A549 treated with Hydrocortisone at 1 μM for 4 hours (cell line): Measurements from ENCODE around the gene RPS16. TPM values are rescaled to one million over a fixed set of nuclear protein-coding genes. Genes with fewer than 3 reads are reported as not detected.

Experiments used
- total RNA-seq: library from RNA; stranded (reverse); fragments of 200-300 nt; extraction: Qiagen RNA extraction; gene quantifications from 5 replicates; pipeline ENCODE4 v1.2.3, GENCODE V29; 2022

Gene RPS16
- total RNA-seq = 5,962 to 7,653 TPM (median 7,420 TPM) in 5 replicates

GRCh38 chr19:39435499-39436349 is at the start of gene RPS16:
TSS of gene RPS16 (minus strand) at chr19:39435949. CDS start at chr19:39435895, 54 bp downstream.

GRCh38 chr19:39480337-39481228 is 44.8 kb upstream of the RPS16 start, which contains the start of gene TIMM50:
TSS of gene TIMM50 (plus strand) at chr19:39480838. CDS start at chr19:39480854, 16 bp downstream.

DNA sequence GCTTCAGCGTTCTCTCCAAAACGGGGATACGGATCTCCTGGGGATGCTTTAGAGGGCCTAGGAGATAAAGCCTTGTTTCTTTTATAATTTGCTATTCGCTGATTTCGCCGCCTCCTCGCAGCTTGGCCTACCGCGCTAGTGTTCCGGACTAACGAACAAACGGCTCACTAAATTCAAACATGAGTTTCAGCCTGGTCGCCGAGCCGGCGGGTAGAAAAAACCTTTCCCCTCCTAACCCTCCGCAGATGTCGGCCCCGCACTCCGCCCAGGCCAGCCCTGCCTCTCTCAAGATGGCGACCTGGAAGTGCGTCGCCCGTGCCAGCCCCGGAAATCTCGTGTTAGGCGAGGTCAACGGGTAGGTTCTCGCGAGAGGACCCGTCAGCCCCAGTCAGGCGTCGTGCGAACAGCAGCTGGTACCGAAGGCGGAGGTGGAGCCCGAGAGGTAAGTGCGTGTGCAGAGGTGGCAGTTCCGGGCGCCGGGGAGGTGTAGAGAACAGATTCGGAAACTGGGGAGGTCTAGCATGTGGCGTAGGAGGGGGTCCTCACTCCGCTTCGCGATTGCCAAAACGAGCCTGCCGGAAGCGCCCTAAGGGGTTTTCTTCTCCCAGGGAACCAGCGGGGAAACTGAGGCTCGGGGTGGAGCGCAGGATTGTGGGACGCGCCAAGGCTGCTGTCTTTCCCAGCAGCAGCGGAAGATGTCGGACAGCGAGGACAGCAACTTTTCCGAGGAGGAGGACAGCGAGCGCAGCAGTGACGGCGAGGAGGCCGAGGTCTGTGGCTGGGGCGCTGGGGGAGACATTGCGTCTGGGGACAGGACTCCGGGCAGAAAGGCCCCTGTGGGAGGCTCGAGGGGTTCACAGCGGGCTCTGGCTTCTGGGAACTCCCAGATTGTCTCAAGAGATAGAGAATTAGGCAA is 9.7 kb upstream of the RPS16 start, which contains the start of gene SUPT5H:
Gene SUPT5H (plus strand): TSS at position 387 of the 916 bp plus-strand sequence. CDS start 309 bp downstream, at position 696.

DNA sequence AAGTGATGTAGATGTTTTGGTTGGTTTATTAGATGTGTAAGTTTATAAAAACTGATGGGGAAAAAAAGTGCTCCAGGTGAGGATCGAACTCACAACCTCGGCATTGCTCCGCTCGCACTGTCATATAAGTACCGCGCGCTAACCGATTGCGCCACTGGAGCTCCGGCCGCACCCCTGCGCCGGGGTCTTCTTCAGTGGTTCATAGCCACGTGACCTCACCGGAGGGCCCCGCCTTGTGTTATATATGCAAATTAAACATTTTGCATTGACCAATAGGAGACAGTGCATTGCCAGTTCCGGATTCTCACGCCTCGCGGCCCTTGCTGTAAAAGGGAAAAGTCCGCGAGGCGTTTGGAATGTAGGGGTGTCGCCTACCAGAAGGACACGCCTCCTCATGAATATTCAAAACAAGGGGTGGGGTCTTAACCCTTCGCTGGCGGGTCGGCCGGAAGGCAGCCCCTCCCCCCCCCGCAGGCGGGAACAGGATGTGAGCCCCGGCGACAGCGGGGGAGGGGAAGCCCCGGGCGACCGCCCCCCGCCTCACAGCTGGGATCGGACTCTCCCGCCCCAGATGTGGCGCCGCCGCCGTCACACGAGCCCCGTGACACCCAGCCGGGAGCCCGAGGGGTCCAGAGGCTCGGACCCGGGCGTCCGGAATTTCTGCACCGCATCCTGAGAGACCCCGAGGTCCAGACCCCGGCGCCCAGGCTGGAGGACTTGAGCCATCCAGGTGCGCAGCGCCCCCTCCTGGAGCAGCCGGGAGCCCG is 23.5 kb downstream of the RPS16 start, which contains the start of gene PLEKHG2:
Gene PLEKHG2 (plus strand): TSS at position 570 of the 767 bp plus-strand sequence. CDS start 1,418 bp downstream, outside the sequence.

DNA sequence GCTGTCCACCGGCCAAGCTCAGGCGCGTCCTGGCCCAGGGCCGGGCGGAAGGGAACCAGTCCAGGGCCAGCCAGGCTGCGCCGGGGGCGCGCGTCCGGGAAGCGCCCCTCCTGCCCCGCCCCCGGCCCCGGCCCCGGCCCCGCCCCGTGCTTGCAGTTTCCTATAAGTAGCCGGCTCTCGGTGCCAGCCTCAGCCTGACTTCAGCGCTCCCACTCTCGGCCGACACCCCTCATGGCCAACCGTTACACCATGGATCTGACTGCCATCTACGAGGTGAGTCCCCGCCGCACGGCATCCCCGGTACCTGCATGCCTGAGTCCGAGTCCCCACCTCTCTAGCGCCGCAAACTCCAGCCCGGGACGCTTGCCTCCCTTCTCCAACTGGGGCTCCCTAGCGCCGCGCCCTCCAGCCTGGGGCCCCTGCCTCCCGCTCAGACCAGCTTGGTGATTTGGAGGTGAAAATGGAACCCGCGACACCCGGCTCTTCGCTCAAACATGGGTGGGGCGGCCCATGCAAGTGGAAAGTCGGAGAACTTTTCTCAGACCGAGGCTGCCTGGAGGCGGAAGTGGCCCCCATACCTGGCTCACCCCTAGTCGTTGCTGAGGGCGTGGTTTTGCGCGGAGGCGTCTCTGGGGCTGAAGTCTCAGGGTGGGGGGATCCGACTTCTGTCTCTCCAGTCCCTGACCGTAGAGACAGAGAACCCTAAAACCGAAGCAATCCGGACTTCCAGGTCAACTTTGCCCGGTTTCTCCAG is 28.9 kb downstream of the RPS16 start, which contains the start of gene ZFP36:
Gene ZFP36 (plus strand): TSS at position 192 of the 754 bp plus-strand sequence. CDS start 58 bp downstream, at position 250.

DNA sequence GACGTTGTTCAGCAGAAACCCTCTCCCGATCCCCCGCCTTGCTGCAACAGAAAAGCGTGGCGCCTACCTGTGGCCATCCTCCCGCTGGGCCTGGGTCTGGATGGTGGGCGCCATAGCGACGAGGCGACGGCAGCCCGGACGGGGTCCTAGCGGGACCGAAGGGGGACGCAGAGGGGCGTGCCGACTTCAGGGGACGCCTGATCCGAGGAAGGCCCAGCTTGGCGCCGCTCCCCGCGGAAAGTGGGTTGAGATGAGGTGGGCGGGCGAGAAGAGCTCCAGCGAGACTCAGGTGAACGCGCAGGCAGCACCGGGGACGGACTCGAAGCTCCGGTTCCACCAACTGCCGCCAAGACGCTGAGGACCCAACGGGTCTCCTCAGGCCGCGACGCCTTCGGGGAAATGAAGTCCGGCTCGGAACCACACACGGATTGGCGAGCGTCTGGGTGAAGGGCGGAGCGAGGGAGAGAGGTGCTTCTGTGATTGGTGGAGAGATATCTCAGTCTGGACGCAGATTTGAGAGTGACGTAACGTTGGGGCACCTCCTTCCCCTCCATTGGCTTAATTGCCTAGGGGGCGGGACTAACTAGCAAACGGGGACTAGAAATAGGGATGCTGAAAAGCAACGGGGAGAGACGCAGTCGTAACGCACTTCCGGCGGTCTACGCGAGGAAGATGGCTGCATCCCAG is 44.9 kb downstream of the RPS16 start, which contains the start of the genes MED29 and PAF1:
Gene MED29 (plus strand): TSS at position 628 of the 687 bp plus-strand sequence. CDS start 45 bp downstream, at position 673.
Gene PAF1 (minus strand): TSS at position 356 of the 687 bp plus-strand sequence. CDS start 242 bp downstream, at position 114.

Other genes starting within 250 kb of the RPS16 start
- gene NCCRP1, start 239.0 kb downstream of the RPS16 start, total RNA-seq = 1.3 to 1.9 TPM (median 1.5 TPM) in 5 replicates
- gene SYCN, start 231.7 kb downstream of the RPS16 start, total RNA-seq = not detected in 5 replicates
- gene IFNL3, start 190.9 kb downstream of the RPS16 start, total RNA-seq = not detected in 5 replicates
- not detected in 5 replicates for gene IFNL4, start 187.1 kb downstream of the RPS16 start, total RNA-seq
- not detected in 5 replicates for gene IFNL2, start 167.6 kb downstream of the RPS16 start, total RNA-seq
- 0.10 to 0.33 TPM (median 0.13 TPM) in 4 of 5 replicates, not detected in the other for gene IFNL1, start 139.5 kb downstream of the RPS16 start, total RNA-seq
- 7.5 to 10.4 TPM (median 8.6 TPM) in 5 replicates for gene LRFN1, start 115.1 kb downstream of the RPS16 start, total RNA-seq
- 0.22 to 1.0 TPM (median 0.43 TPM) in 5 replicates for gene GMFG, start 99.9 kb downstream of the RPS16 start, total RNA-seq
- 142 to 170 TPM (median 168 TPM) in 5 replicates for gene SAMD4B, start 93.5 kb downstream of the RPS16 start, total RNA-seq
- gene PAF1, start 44.8 kb downstream of the RPS16 start, total RNA-seq = 71.5 to 77.5 TPM (median 74.2 TPM) in 5 replicates
- gene MED29, start 44.6 kb downstream of the RPS16 start, total RNA-seq = 70.9 to 84.3 TPM (median 75.6 TPM) in 5 replicates
- 156 to 252 TPM (median 234 TPM) in 5 replicates for gene ZFP36, start 29.1 kb downstream of the RPS16 start, total RNA-seq
- gene PLEKHG2, start 23.3 kb downstream of the RPS16 start, total RNA-seq = 70.4 to 114 TPM (median 105 TPM) in 5 replicates
- gene SUPT5H, start 9.6 kb upstream of the RPS16 start, total RNA-seq = 175 to 199 TPM (median 183 TPM) in 5 replicates
- gene TIMM50, start 44.9 kb upstream of the RPS16 start, total RNA-seq = 170 to 223 TPM (median 212 TPM) in 5 replicates
- gene DLL3, start 63.0 kb upstream of the RPS16 start, total RNA-seq = 5.9 to 11.4 TPM (median 10.6 TPM) in 5 replicates
- not detected in 5 replicates for gene SELENOV, start 79.2 kb upstream of the RPS16 start, total RNA-seq
- 7.3 to 10.1 TPM (median 8.1 TPM) in 5 replicates for gene EID2B, start 96.9 kb upstream of the RPS16 start, total RNA-seq
- 33.6 to 44.2 TPM (median 43.1 TPM) in 5 replicates for gene EID2, start 104.2 kb upstream of the RPS16 start, total RNA-seq
- not detected in 5 replicates for gene LGALS13, start 166.6 kb upstream of the RPS16 start, total RNA-seq
- not detected in 5 replicates for gene LGALS16, start 220.0 kb upstream of the RPS16 start, total RNA-seq